Gastrocnemius medialis (tissue), 4 donors: ENCODE measurements around the gene CEBPZOS.

Experiments
- CTCF ChIP-seq, 5 experiments: fragments of 450-650 bp in 3 of 5; fragments of 200-600 bp in 2 of 5; sonication (generic) in 2 of 5; IDR thresholded peaks in 4 of 5; conservative IDR thresholded peaks in 1 of 5; 1 replicate in 4 of 5; 2 replicates in 1 of 5; pipeline ENCODE4 v1.5.1; 2016 to 2019; ENCODE audit warnings: antibody characterized with exemption in 5 of 5, mild to moderate bottlenecking in 3 of 5, moderate library complexity in 3 of 5
- POLR2A ChIP-seq, 2 donors: fragments of 450-650 bp; IDR thresholded peaks; one replicate each; pipeline ENCODE4 v1.6.1; 2017; ENCODE audit warnings: antibody characterized with exemption in 2 of 2, mild to moderate bottlenecking in 2 of 2, moderate library complexity in 2 of 2

GRCh38 chr2:37205689-37206341 lies 9.5 kb downstream of the CEBPZOS start:
- TF ChIP-seq CTCF (IDR thresholded peaks at IDR 0.05 in 4 of 5, conservative IDR thresholded peaks at IDR 0.05 in 1 of 5) (no peak), POLR2A (IDR thresholded peaks at IDR 0.05) (no peak)
